Stimulated activated CD4-positive, alpha-beta T cell treated with anti-CD3 and anti-CD28 coated beads, Interleukin-12 subunit alpha, Interleukin-12 subunit beta, amount 100 ng/mL, for 24 hours (primary cell): Measurements from ENCODE around the gene GLB1L3.
"Not testable (repeated sequence)": the region's sequence is repeated elsewhere in the genome, so short reads cannot be mapped to it uniquely, and the experiment has no call there.

Experiments
- DNase-seq, 2 experiments: peaks; one replicate each; pipeline ENCODE4 v3.0.0-alpha.2; 2020; ENCODE audit warnings: low read depth in 2 of 2

The GLB1L3 gene

DNA sequence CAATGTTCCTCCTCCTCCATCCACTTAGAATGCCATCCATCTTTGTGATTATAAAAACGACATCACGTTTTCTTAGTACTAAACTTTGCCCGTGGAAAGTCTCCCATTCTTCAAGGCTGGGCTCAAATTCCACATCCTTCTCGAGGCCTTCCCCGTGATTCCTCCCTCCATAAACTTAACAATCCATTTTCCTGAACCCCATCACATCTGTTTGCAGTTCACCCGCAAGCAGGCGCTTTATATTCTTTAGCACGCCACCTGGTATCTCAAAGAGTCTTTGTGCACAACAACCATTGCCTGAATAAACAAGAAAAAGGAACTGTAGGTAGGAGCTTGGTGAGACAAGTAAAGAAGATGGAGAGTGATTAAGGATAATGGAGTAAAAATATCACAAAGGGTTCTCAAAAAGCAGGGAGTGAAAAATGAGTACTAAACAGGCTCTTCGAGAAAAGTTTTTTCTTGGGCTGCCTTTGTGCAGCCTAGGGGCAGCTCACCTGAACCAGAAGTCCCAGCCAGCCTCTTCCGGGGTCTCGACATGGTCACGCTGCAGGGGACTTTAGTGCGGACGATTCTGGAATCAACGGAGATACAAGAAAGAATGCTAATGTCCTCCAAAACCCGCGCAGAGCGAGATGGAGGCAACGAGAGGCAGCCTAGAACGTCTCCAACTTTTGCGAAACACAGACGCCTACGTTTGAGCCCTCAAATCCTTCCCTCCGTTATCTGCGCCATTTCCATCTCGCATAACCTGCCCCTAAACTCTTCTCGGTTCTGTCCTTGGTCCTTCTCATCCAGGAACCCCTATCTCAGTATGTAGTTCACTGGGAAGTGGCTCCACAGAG, 23.6 kb upstream of the GLB1L3 start:
- peak in 1 of 2 experiments; percentile 15 for DNase-seq

DNA sequence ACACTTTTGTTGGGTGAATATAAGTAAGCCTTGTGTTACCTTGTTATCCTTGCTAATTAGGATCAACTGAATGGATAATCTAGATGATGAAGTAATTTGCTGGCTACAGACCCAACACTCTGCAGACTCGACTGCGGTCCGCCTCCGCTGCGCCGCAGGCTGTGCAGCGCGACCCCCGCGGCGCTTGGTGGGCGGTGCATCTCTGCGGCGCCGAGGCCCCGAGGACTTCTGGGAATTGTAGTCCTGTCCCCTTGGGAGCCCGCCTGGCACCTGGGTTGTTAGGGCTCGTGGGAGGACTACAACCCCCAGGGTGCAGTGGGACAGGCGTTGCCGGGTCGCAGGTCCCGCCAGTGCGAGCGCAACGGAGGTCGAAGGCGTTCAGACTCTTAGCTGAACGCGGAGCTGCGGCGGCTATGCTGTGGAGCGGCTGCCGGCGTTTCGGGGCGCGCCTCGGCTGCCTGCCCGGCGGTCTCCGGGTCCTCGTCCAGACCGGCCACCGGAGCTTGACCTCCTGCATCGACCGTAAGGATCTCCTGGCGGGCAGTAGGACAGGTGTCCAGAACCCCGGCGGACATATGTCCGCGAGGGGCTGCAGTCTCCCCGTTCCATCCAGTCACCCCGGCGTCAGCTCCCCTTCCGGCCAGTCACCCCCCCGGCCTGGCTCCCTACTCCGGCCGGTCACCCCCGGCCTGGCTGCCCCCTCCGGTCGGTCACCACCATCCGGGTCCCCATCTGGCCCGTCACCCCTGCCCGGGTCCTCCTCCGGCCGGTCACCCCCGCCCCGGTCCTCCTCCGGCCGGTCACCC, 22.8 kb upstream of the GLB1L3 start, which contains the start of the genes ACAD8 and THYN1:
TSS of gene ACAD8 (plus strand) at position 381 of the 806 bp plus-strand sequence. CDS start at position 414, 33 bp downstream.
TSS of gene THYN1 (minus strand) at position 165 of the 806 bp plus-strand sequence. CDS start 470 bp downstream, outside the sequence.
- DNase-seq = peak; percentile 92 to 93

DNA sequence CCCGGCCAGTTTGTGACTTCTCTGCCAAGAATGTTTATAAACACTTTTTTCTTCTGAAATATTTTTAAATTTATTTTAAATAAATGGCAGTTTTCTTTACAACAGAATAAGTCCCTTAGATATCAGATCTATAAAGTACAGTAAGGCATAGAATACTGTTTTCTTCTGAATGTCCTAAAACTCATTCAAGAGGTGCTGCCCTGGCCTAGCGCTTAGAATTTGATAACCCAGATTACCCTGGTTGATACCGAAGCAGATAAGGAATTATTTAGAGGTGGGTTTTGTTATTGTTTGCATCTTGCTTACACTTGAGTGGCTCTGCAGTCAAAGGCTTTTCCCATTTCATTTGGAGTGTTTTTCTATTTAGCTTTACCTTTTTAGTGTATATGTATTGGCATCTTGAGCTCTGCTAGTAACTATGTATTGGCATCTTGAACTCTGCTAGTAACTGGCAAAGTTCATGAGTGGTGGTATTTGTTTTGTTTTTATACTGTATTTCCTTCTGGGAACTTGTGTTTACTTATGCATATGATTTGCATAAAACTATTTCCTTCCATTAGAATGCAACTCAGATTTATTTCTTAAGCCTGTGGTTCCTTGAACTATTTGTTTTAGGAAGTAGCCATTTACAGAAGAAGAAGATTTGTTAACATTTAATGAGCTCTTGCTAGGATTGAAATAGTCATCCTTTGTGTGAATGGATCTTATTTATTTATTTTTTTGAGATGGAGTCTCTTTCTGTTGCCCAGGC, 21.6 kb upstream of the GLB1L3 start:
- DNase-seq = no peak

DNA sequence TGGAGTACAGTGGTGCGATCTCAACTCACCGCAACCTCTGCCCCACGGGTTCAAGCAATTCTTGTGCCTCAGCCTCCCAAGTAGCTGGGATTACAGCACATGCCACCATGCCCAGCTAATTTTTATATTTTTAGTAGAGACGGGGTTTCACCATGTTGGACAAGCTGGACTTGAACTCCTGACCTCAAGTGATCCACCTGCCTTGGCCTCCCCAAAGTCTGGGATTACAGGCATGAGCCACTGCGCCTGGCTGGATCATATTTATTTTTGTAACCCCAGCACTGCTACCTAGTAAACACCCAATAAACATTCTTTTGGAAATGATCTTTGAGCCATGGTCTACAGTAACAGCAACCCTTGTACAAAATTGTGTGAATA, 21.0 kb upstream of the GLB1L3 start:
- DNase-seq = not testable (repeated sequence)

DNA sequence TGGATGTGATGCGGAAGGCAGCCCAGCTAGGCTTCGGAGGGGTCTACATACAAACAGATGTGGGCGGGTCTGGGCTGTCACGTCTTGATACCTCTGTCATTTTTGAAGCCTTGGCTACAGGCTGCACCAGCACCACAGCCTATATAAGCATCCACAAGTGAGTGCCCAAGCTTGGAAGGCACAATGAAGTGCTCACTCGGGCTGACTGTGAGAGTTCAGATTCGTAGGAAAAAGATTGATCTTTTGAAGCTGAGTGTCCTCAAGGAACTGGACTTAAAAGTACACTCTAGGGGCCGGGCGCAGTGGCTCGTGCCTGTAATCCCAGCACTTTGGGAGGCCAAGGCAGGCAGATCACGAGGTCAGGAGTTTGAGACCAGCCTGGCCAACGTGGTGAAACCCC, 19.1 kb upstream of the GLB1L3 start:
- DNase-seq = no peak

DNA sequence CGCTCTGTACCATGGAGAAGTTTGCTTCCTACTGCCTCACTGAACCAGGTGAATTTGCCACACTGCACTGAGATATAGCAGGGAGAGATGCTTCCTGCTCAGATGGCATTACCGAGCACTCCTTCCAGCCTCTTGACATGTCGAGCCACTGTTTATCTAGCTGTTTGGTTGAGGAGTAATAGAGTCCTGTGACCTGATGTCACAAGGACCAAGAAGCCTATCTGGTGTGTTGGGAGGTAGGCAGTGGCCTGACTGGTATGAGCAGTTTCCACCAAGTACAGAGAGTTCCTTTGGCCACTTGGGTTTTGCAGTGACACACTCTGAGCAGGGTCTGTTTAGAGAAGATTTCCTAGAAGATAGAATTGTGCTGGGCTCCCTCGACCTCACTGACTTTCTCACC, 17.6 kb upstream of the GLB1L3 start:
- DNase-seq = no peak

DNA sequence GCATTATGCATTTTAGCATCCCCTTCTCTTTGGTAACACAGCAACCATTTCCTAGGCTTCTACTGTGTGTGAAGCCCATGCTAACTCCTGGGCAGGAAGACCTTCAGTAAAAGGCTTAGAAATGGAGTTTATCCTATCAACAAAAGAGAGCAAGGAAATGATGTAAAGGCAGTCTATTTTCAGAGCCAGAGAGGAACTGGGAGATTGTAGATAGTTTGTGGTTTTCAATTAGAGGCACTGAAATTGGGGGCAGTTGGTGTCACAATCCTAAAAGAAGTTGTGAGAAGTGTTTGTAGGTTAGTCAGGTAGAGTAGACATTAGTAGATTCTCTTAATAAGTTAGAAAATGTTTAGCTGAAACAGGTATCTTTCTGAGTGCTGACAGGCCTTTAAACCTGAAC, 15.7 kb upstream of the GLB1L3 start:
- DNase-seq = no peak

DNA sequence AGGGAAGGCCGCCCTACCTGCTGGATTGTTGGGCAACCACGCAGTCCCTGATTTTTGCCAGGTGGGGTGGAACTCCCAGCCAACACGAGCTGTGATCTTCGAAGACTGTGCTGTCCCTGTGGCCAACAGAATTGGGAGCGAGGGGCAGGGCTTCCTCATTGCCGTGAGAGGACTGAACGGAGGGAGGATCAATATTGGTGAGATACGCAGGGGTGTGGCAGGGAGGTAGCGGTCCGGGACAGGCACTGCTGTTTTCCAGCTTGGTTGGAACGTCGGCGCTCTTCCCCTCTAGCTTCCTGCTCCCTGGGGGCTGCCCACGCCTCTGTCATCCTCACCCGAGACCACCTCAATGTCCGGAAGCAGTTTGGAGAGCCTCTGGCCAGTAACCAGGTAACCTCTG, 15.2 kb upstream of the GLB1L3 start:
- DNase-seq = no peak

DNA sequence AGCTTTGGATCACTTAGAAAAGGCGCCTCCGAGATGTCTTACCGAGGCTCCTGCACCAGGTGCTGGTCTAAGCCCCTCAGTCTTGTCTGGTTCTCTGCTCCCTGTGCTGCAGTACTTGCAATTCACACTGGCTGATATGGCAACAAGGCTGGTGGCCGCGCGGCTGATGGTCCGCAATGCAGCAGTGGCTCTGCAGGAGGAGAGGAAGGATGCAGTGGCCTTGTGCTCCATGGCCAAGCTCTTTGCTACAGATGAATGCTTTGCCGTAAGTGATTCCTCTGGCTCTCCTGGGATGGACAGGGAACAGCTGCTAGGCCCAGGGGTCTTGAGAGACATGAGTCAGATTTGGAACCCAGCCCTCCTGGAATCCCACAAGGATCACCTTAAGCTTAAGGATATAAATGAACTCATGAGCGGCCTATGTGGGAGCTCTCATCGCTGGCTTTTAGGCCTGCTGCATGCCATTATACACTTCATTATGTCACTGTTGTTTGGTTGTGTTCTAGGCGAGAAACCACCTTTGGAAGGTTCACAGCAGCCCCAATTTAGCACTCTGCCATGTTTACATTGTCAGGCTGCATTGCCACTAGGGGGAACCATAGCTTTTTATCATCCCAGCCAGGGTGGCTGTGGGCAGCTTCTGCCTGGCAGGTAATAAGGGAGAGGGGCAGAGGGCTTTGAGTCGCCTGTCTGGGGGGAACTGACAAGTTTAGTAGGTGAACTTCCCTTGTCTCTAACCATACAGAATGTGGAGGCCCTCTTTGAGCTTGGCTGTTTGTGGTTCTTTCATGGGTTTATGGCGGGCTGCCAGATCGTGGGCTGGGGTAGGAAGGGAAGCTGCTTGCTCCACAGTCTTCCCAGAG, 14.3 kb upstream of the GLB1L3 start:
- DNase-seq = no peak

DNA sequence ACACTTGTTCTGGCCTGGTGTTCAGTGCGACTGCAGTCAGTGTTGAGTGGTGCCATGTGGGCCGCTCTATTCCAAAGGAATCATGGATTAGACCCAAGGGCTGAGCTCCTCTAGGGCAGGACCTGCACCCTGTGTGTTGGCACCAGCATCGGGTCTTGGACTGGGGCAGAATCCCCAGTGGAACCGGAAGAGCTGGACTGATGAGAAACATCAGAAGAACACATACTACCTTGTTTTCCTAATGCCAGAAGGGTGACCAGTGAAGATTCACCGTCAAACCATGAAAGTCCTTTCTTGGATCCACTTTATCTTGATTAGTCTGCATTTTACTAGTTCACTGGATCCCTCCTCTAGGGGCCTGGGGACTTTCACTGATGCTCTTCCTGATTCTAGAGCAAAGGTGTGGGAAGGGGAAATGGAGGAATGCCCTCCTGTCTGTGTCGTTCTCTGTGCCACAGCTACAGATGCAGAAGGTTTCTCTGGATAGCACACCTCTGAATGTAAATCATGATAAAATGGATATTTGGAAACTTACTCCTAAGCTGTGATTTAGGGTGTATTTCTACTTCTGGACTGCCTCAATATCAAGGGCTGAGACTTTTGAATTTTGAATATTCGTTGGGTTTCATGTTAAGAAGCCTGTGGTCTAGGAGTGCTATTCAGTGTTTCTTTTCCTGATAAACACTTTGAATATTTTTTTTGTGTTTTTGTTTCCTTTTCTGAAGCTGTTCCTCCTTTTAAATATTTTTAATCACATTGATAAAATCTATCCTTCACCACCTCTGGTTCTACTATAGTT, 11.0 kb upstream of the GLB1L3 start:
- DNase-seq = no peak

DNA sequence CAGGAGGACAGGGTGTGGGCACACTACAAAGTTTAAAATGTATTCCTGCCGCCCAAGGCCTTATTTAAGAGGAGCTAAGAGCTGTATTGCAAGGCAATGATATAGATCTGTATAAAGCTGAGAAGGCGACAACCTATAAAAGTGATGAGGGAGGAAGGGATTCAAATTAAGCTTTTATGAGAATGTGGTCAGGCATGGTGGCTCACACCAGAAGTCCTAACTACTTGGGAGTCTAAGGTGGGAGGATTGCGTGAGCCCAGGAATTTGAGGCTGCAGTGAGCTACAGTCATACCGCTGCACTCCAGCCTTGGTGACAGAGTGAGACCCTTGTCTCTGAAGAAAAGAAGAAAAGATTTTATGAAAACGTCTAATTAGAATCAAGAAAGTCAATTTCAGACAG, 9.7 kb upstream of the GLB1L3 start:
- no peak for DNase-seq

DNA sequence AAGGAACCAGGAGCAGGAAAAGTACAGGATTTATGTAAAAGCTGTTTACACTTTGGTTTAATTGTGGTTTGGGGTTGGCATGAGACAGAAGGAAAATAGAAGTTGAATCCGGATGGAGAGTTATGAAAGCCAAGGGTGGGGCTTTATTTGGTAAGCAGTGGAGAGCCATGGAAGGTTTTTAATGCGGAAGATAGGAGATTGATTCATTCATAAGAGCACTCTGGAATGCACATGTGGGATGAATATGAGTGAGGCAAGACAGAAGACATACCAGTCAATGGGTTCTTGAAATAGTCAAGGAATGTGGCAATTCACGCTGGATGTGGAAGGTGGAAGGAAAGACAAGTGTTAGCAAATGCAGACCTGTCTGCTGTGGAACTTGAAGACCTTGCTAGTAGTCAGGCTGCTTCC, 9.3 kb upstream of the GLB1L3 start:
- DNase-seq = no peak

DNA sequence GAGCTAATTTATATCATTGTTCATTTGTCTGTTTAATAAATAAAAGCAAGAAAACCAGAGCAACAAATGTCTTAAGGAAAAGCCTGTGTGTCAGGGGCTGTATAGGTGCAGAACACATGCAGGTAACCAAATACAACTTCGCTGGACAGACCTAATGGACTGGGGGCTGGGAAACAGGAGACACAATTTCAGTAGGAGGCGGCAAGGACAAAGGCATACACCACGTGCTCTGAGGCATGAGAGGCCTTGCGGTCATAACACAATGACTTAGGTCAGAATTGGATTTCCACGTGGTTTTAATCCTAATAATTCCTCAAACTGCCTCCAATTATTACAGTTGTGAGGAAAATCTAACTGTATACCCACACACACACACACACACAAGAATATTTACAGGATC, 8.7 kb upstream of the GLB1L3 start:
- DNase-seq = no peak

DNA sequence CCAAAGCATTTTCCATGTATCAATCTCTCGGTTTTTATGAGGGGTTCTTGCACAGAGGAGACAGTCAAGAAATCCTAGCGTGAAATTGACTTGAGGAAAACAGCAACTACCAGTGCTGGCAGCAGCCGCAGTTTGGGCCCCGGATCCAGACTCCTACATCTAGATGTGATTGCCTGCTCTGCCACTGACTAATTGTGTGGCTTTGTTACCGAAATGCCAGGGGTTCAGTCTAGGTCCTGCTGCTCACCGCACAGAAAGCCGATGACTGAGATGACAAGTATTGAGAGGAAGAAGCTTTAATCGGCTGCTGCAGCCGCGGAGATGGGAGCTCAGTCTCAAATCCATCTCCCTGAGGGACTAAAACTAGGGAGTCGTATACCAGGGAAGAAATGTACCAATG, 8.2 kb upstream of the GLB1L3 start:
- DNase-seq = no peak

DNA sequence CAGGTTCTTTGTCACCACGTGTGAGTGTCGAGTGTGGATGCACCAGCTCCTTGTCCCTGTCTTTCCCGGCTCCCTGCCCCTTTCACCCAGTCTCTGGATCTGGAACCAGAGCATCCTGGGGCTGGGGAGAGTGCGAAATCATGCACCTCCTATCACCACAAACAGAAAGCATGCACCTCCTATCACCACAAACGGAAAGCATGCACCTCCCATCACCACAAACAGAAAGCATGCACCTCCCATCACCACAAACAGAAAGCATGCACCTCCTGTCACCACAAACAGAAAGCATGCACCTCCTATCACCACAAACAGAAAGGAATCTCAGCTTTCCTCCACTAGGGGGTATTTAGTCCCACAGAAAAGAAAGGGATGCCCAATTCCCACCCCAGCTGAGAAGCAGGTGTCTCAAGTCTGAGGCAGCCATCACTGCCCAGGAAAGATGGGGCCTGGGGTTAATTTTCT, 5.9 kb upstream of the GLB1L3 start:
- no peak for DNase-seq

DNA sequence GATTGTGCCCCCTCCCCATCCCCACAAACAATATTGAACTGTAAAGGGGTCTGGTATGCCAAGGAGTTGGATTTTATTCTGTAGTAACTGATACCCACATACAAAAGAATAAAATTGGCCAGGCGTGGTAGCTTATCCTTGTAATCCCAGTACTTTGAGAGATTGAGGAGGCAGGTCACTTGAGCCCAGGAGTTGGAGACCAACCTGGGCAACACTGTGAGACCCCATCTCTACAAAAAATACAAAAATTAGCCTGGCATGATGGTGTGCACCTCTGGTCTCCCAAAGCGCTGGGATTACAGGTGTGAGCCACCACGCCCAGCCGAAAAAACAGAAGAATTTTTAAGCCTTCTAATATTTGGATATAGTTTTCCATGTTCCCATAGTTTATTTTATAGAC, 4.2 kb upstream of the GLB1L3 start:
- no peak for DNase-seq

DNA sequence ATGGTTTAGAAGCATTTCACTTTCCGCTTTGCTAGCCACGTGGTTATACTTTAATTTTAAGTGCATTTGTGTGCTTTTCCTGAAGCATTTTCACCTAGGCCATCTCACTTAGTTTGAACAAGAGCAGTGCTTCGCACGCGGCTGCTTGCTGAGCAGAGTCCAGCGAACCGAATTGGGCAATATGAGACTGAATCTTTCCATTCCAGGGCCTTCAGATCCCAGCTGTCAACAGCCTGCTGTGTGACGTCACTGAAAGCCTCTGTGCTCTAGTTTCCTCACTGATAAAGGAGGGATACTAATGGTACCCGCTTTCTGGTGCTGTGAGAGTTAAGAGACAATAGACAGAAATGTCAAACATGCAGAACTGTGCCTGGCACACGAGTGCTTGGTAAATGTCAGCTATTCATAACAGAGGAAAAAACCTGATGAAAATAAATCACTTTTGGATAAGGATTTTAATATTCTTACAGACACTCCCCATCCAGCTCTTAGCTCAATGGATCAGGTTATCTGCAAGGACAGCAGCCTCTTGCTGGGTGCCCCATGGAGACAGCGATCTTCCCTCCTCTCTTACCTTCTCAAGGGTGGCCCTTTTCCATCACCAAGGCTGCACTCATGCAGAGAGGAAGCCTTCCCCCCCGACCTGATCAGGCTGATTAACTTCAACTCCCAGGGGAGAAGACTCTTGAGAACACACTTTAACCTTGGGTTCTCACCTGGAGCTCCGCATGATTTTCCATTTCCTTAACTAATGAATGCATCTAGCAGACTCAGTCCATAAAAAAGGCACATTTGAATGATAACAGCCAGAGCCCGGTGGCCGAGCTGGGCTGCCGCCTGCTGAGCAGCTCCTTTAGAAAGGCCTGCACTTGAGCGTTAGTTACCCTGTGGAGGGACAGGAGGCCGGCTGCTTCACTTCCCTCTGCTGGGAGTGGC, 3.5 kb upstream of the GLB1L3 start:
- DNase-seq = no peak

DNA sequence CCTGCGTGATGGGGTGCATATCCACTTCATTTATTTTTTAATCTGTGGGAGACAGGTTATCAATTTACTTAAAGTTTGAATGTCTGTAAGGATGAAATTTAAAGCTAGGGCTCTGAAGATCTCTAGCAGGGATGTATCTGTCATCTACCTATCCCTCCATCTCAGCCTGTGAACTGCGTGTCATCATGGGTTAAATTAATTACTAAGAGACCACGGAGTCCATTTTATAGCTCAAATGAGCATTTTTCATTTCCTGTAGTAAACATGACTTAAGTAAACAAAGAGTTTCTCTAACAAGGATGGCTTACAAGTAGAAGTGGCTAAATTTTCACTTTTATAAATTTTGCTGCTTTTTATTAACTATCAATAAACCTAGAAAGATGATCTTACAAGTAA, 2.9 kb upstream of the GLB1L3 start:
- no peak for DNase-seq

DNA sequence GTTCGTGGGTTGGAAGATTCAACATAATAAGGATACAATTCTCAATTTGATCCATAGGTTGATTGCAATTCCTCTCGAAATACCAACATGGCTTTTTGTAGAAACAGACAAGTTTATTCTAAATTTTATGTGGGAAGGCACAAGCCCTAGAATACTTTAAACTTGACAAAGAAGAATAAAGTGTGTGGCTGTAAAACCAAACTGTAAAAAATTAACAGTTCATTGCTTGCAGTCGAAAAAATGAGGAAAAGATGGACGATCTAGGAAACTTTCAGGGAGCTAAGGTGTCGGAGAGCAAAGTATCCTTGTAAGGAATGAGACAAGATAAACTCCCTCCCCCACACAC, 1.0 kb upstream of the GLB1L3 start:
- no peak for DNase-seq
